LNCAP (cell line): ENCODE measurements around the gene RMP24.

ENCODE experiments used
- CTCF ChIP-seq: fragments of 450-650 bp; IDR thresholded peaks from 2 replicates; pipeline ENCODE4 v1.5.1; 2017; ENCODE audit warnings: mild to moderate bottlenecking

The RMP24 gene

DNA sequence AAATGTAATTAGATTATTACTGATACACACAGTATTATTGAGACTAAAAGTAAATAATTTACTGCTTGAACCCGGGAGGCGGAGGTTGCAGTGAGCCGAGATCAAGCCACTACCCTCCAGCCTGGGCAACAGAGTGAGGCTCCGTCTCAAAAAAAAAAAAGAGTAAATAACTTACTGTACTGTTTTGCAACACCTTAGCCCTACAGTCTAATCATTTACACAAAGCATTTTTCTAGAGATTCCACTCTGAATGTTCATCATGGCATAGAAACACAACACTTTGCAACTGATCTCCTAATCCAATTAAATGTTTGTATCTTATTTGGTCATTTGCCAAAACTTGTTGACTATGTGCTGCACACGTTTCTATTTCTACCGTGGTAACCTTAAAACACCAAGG is 23.4 kb upstream of the RMP24 start:
- no peak for TF ChIP-seq CTCF

- peak; percentile 87 for TF ChIP-seq CTCF
Observed at GRCh38 chr18:35949903-35950627, 22.4 kb upstream of the RMP24 start.

GRCh38 chr18:35950628-35950982 is 21.9 kb upstream of the RMP24 start:
- no peak; the same call in 1 of the 2 replicates for TF ChIP-seq CTCF

- no peak for TF ChIP-seq CTCF
Observed at GRCh38 chr18:35953688-35954087, 18.8 kb upstream of the RMP24 start.

DNA sequence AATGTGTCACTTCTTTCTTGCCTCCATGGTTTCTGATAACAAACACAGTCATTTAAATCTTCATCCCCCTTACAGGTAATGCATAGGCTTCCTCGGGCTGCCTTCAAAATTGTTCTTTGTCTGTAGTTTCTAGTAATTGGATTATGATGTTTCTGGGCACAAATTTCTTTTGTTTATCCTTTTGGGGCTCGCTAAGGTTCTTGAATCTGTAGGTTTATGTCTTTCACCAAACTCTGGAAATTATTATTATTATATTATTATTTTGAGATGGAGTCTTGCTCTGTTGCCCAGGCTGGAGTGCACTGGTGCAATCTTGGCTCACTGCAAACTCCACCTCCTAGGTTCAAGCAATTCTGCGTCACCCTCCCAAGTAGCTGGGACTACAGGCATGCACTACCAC is 16.3 kb upstream of the RMP24 start:
- TF ChIP-seq CTCF, result no peak

DNA sequence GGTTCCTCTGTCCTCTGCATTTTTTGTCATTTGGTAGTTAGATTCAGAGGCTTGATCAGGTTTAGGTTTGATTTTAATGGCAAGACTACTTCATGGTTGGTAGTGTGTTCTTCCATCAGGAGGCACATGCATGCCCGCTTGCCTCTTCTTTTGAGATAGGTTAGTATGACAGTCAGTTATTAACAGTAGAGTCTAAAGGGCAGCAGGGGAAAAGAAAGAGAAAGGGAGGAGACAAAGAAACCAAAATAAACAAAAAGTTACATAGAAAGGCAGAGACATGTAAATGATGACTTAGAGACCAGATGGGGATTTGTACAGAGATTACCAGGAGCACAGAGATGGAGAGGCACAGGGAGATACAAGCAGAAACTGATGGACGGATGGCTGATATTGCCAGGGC is 10.2 kb upstream of the RMP24 start:
- TF ChIP-seq CTCF, result no peak

GRCh38 chr18:35964319-35964718 is 8.2 kb upstream of the RMP24 start:
- no peak for TF ChIP-seq CTCF
